Vagina (tissue), 2 donors: ENCODE data around the gene ENAH. TPM values are rescaled to one million over a fixed set of nuclear protein-coding genes. Genes with fewer than 3 reads are reported as not detected.
A peak's percentile ranks its signal among the peaks of the same experiment; 100 is the strongest.

Experiments
- DNase-seq, 2 donors: peaks; one replicate each; pipeline ENCODE4 v3.0.0-alpha.2; 2017; ENCODE audit errors: extremely low spot score in 2 of 2
- H3K27ac ChIP-seq: fragments of 200-600 bp; sonication (generic); one replicate; pipeline ENCODE4 v1.5.1; 2019
- H3K27me3 ChIP-seq: fragments of 200-600 bp; sonication (generic); one replicate; pipeline ENCODE4 v1.5.1; 2019
- H3K36me3 ChIP-seq, 2 donors: fragments of 200-600 bp; sonication (generic); one replicate each; pipeline ENCODE4 v1.5.1; 2017 to 2019
- H3K4me1 ChIP-seq: fragments of 200-600 bp; sonication (generic); one replicate; pipeline ENCODE4 v1.5.1; 2019
- H3K4me3 ChIP-seq, 2 donors: fragments of 200-600 bp; sonication (generic); 1 replicate in 1 of 2; 2 replicates in 1 of 2; pipeline ENCODE4 v1.5.1; 2016 to 2019
- H3K9me3 ChIP-seq: fragments of 200-600 bp; sonication (generic); one replicate; pipeline ENCODE4 v1.5.1; 2019
- POLR2A ChIP-seq, 2 donors: fragments of 450-650 bp; IDR thresholded peaks; one replicate each; pipeline ENCODE4 v1.6.1; 2017; ENCODE audit warnings: antibody characterized with exemption in 2 of 2, mild to moderate bottlenecking in 2 of 2, moderate library complexity in 2 of 2
- POLR2AphosphoS5 ChIP-seq, 2 donors: sonication (generic); formaldehyde crosslinking; IDR thresholded peaks; one replicate each; pipeline ENCODE4 v1.9.0; 2017; ENCODE audit warnings: antibody characterized with exemption in 2 of 2, mild to moderate bottlenecking in 2 of 2, low read depth in 1 of 2; ENCODE audit not compliant: insufficient read depth in 1 of 2
- intact Hi-C: fragments of 100-400 bp; cut with DNase I; formaldehyde crosslinking; loops from one replicate; pipeline ENCODE4 v1.15.1; 2023
- total RNA-seq: library from RNA; depleted of rRNA; stranded (reverse); fragments of >200 nt; gene quantifications from one replicate; pipeline ENCODE4 v1.2.3, GENCODE V29; 2016
- TF ChIP-seq, protein P1 (sequence below), 3 experiments: fragments of 450-650 bp in 2 of 3; fragments of 200-600 bp in 1 of 3; sonication (generic) in 1 of 3; IDR thresholded peaks; one replicate each; pipeline ENCODE4 v1.5.1; 2017 to 2019; ENCODE audit warnings: antibody characterized with exemption in 3 of 3, mild to moderate bottlenecking in 2 of 3, moderate library complexity in 2 of 3

The ENAH gene
- total RNA-seq, 1 donor from 2014 or later, result 62.4 TPM

DNA sequence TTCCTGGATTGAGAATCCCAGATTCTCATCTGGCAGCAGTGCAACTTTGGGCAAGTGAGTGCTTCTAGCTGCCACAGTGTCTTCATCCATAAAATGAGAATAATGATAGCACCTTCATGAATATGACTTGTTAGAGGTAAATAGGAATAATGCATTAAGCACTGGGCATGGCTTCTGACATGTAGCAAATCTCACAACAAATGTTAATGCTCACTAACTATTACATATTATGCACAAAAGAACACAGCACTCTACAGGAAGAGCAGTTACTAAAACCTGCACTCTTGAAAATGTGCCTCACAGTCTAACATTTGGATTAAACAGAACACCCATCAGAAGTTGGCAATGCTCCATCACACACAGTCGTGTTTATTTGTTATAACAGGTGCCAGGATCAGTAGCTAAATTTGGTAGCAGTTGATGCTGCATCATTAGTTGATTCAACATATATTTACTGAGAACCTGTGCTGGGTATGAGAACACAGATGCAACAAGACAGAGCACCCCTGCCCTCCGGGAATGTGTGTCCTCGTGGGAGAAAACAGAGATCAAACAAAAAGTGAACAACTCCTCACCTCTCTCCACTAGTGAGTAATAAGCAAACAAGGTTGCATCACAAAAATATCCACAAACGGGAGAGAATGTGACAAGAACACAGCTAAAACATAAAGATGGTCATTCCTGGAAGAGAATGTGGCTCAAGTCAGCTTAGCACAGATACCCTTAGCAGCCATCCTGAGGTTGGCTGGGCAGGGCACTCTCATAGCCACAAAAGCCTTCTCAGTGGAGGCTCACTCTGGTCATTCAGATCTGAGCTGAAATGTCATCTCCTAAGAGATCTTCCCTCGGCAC, 198.9 kb downstream of the ENAH start:
- Histone ChIP-seq H3K4me3 (no peak overlapping the region), H3K9me3 (no peaks in the 10 kb centered on the region), H3K4me1 (peaks cover 30% of the 10 kb centered on the region), H3K36me3 (no peaks in the 10 kb centered on the region), H3K27me3 (no peaks in the 10 kb centered on the region), H3K27ac (peak overlapping the region; percentile 48)
- intact Hi-C loops, result no loop called here
- DNase-seq, result no peak
- TF ChIP-seq, protein P1, sequence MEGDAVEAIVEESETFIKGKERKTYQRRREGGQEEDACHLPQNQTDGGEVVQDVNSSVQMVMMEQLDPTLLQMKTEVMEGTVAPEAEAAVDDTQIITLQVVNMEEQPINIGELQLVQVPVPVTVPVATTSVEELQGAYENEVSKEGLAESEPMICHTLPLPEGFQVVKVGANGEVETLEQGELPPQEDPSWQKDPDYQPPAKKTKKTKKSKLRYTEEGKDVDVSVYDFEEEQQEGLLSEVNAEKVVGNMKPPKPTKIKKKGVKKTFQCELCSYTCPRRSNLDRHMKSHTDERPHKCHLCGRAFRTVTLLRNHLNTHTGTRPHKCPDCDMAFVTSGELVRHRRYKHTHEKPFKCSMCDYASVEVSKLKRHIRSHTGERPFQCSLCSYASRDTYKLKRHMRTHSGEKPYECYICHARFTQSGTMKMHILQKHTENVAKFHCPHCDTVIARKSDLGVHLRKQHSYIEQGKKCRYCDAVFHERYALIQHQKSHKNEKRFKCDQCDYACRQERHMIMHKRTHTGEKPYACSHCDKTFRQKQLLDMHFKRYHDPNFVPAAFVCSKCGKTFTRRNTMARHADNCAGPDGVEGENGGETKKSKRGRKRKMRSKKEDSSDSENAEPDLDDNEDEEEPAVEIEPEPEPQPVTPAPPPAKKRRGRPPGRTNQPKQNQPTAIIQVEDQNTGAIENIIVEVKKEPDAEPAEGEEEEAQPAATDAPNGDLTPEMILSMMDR (IDR thresholded peaks at IDR 0.05), result no peak
- TF ChIP-seq POLR2AphosphoS5 (IDR thresholded peaks at IDR 0.05; ENCODE audit: insufficient read depth in 1 of 2, low read depth in 1 of 2), result no peak
- no peak for TF ChIP-seq POLR2A (IDR thresholded peaks at IDR 0.05)

DNA sequence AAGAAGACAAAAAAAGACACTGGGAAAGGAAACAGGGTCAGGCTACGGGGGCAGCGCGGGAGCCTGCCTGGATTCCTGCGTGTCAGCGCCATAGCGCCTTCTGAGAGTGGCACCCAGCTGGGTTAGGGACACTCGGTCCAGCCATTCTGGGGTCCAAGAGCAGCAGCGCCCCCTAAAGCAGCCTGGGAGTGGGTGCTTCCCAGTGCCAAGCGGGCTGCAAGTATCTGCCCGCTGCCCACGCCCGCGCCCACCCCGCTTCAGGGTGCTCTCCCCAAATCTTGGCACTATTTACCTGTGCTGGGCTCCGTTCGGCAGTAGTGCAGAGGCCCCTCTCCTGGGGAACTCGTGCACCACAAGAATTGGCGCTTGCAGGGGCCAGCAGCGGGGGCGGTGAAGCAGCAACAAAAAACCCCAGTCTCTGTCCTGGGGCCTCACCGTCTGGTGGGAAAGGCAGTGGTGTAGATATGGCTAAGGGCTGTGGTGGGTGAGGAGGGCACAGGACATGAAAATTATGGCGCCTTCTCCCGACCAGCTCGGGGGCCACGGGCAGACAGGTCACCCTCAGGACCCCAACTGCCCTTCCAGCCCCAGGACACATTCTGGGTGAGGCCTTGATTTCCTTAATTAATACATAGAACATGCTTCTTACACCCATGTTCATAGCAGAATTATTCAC, 200.9 kb downstream of the ENAH start:
- Histone ChIP-seq H3K27me3 (no peaks in the 10 kb centered on the region), H3K9me3 (no peaks in the 10 kb centered on the region), H3K27ac (no peak overlapping the region), H3K4me3 (no peak overlapping the region), H3K36me3 (no peaks in the 10 kb centered on the region), H3K4me1 (peaks cover 50% of the 10 kb centered on the region)
- intact Hi-C loops, result no loop called here
- TF ChIP-seq POLR2AphosphoS5 (IDR thresholded peaks at IDR 0.05; ENCODE audit: insufficient read depth in 1 of 2, low read depth in 1 of 2) (no peak), POLR2A (IDR thresholded peaks at IDR 0.05) (no peak)
- TF ChIP-seq, protein P1 (IDR thresholded peaks at IDR 0.05), result no peak
- DNase-seq, result no peak

DNA sequence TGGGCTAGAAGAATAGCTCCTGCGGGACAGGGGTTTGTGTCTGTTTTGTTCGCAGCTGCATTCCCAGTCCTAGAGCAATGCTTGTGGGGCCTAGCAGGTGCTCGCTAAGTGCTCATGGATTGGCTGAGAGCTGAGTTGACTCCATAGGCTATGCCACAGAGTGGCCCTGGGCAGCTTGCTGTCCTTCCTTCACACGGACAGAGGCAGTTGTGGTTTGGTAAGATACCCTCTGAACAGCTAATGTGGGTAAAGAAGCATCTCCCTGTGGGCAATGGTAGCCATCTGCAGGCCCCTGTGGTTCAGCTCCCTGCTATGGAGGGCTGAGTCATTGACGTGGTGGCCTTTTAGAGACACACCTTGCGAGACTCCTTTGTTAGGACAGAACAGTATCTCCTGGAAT, 201.6 kb downstream of the ENAH start:
- DNase-seq, result no peak
- TF ChIP-seq POLR2A (IDR thresholded peaks at IDR 0.05), result no peak
- TF ChIP-seq, protein P1 (IDR thresholded peaks at IDR 0.05), result no peak
- TF ChIP-seq POLR2AphosphoS5 (IDR thresholded peaks at IDR 0.05; ENCODE audit: insufficient read depth in 1 of 2, low read depth in 1 of 2), result no peak
- no peak overlapping the region for H3K4me3 ChIP-seq
- H3K4me1 ChIP-seq, result peaks cover 56% of the 10 kb centered on the region
- H3K27me3 ChIP-seq, result no peaks in the 10 kb centered on the region
- no peaks in the 10 kb centered on the region for H3K36me3 ChIP-seq
- H3K9me3 ChIP-seq, result no peaks in the 10 kb centered on the region
- H3K27ac ChIP-seq, result no peak overlapping the region
- intact Hi-C loops, result no loop called here

DNA sequence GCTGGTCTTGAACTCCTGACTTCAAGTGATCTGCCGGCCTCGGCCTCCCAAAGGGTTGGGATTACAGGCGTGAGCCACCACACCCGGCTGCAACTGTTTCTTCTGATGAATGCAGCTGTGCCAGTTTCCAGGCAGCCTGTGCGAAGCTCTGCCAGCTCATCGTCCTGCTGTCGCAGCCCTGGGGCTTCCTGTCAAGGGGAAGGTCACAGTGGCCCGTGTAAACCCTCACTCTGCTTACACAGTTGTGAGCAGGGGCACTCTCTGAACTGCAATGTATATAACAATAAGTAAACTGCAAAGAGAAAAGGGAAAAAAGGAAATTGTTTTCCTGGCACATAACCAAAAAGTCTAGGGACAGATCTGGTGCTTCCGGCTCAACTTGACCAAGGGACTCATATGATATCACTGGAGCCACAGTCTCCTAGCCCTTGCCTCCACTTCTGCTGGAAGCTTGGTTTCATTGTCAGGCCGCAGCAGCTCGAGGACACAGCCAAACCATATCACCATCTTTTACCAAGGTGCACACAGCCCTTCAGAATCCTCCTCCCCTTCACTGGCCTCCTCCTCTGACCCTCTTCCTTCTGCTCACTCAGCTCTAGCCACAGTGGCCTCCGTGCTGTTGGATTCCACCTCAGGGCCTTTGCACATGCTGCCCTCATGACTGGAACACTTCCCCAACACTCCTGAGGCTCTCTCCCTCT, 202.3 kb downstream of the ENAH start:
- Histone ChIP-seq H3K9me3 (no peaks in the 10 kb centered on the region), H3K27ac (no peak overlapping the region), H3K4me3 (no peak overlapping the region), H3K27me3 (no peaks in the 10 kb centered on the region), H3K4me1 (peaks cover 63% of the 10 kb centered on the region), H3K36me3 (no peaks in the 10 kb centered on the region)
- TF ChIP-seq POLR2AphosphoS5 (IDR thresholded peaks at IDR 0.05; ENCODE audit: insufficient read depth in 1 of 2, low read depth in 1 of 2) (peak in 1 of 2 donors; percentile 37), POLR2A (IDR thresholded peaks at IDR 0.05) (no peak)
- TF ChIP-seq, protein P1 (IDR thresholded peaks at IDR 0.05), result no peak
- intact Hi-C loops, result no loop called here
- no peak for DNase-seq
